ENCODE data around the gene BRWD1.
A peak's percentile ranks its signal among the peaks of the same experiment; 100 is the strongest.

BRWD1 gene

GRCh38 chr21:39312112-39313041 lies 1.1 kb downstream of the BRWD1 start:
- DNase-seq (ENCODE audit: low read depth, low spot score) = no peak
- ChIA-PET POLR2A (interaction anchor here (0.8 to 2.1 kb wide), 3 partner anchors 36 to 75 kb away, joined by 3 to 14 read pairs (median 6); partner anchors contain the start of gene HMGN1), CTCF (interaction anchor here (1.0 to 1.3 kb wide), 2 partner anchors 9 to 75 kb away, joined by 3 to 4 read pairs; no protein-coding TSS in a partner anchor)
- TF ChIP-seq CTCF (IDR thresholded peaks at IDR 0.05; ENCODE audit: insufficient read depth, low read length, missing control alignments) = no peak
- peak overlapping the region; percentile 76 for H3K4me3 ChIP-seq (ENCODE audit: low read depth, low read length)

GRCh38 chr21:39311164-39311563 lies 2.3 kb downstream of the BRWD1 start:
- DNase-seq (ENCODE audit: low read depth, low spot score) = no peak
- no peak overlapping the region for H3K4me3 ChIP-seq (ENCODE audit: low read depth, low read length)
- ChIA-PET CTCF (interaction anchor here (1.3 kb wide), 1 partner anchor 76 kb away, joined by 4 read pairs; no protein-coding TSS in a partner anchor), POLR2A (no interaction called here)
- TF ChIP-seq CTCF (IDR thresholded peaks at IDR 0.05; ENCODE audit: insufficient read depth, low read length, missing control alignments) = no peak

GRCh38 chr21:39307466-39307865 lies 6.0 kb downstream of the BRWD1 start:
- CTCF ChIA-PET = interaction anchor here (1.8 kb wide), 1 partner anchor 80 kb away, joined by 4 read pairs; no protein-coding TSS in a partner anchor
- no peak overlapping the region for H3K4me3 ChIP-seq (ENCODE audit: low read depth, low read length)
- TF ChIP-seq CTCF (IDR thresholded peaks at IDR 0.05; ENCODE audit: insufficient read depth, low read length, missing control alignments) = no peak
- no peak for DNase-seq (ENCODE audit: low read depth, low spot score)
- POLR2A ChIA-PET = no interaction called here

- CTCF ChIA-PET = interaction anchor here (1.2 kb wide), 1 partner anchor 87 kb away, joined by 5 read pairs; no protein-coding TSS in a partner anchor
- TF ChIP-seq CTCF (IDR thresholded peaks at IDR 0.05; ENCODE audit: insufficient read depth, low read length, missing control alignments) = no peak
Measured at GRCh38 chr21:39300587-39300986, 12.8 kb downstream of the BRWD1 start.

GRCh38 chr21:39296891-39297290 lies 16.5 kb downstream of the BRWD1 start:
- ChIA-PET POLR2A (no interaction called here), CTCF (interaction anchor here (1.1 kb wide), 1 partner anchor 89 kb away, joined by 3 read pairs; no protein-coding TSS in a partner anchor)
- no peak for DNase-seq (ENCODE audit: low read depth, low spot score)
- TF ChIP-seq CTCF (IDR thresholded peaks at IDR 0.05; ENCODE audit: insufficient read depth, low read length, missing control alignments) = no peak
- H3K4me3 ChIP-seq (ENCODE audit: low read depth, low read length) = no peak overlapping the region

More at GRCh38 chr21:39300587-39300986, 12.8 kb downstream of the BRWD1 start:
- no peak overlapping the region for H3K4me3 ChIP-seq (ENCODE audit: low read depth, low read length)
- POLR2A ChIA-PET = no interaction called here
- DNase-seq (ENCODE audit: low read depth, low spot score) = no peak

- ChIA-PET POLR2A (no interaction called here), CTCF (no interaction called here)
- H3K4me3 ChIP-seq (ENCODE audit: low read depth, low read length) = no peak overlapping the region
- no peak for DNase-seq (ENCODE audit: low read depth, low spot score)
- no peak for TF ChIP-seq CTCF (IDR thresholded peaks at IDR 0.05; ENCODE audit: insufficient read depth, low read length, missing control alignments)
Measured at GRCh38 chr21:39288987-39289386, 24.4 kb downstream of the BRWD1 start.

All from AG04449 (cell line).